Measurements from ENCODE around the gene ZFP1.

The ZFP1 gene

DNA sequence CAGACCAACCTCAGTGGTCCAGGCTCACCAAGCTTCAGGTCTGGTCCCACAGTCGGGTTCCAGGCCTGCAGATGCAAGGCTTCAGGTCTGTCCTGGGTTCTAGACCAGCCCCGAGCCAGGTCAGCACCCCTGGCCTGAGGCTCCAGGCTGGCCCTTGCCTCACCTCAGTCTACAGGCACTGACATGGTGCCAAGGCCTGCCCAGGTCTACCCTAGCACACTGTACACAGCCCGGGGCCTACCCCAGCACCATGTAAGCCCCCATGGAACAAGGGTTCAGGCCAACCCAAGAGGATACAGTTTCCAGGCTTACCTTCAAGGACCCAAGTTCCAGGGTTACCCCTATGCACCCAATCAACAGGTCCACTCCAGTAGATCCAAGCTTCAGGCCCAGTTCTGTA, 26.8 kb downstream of the ZFP1 start:
- TF ChIP-seq, protein P1, sequence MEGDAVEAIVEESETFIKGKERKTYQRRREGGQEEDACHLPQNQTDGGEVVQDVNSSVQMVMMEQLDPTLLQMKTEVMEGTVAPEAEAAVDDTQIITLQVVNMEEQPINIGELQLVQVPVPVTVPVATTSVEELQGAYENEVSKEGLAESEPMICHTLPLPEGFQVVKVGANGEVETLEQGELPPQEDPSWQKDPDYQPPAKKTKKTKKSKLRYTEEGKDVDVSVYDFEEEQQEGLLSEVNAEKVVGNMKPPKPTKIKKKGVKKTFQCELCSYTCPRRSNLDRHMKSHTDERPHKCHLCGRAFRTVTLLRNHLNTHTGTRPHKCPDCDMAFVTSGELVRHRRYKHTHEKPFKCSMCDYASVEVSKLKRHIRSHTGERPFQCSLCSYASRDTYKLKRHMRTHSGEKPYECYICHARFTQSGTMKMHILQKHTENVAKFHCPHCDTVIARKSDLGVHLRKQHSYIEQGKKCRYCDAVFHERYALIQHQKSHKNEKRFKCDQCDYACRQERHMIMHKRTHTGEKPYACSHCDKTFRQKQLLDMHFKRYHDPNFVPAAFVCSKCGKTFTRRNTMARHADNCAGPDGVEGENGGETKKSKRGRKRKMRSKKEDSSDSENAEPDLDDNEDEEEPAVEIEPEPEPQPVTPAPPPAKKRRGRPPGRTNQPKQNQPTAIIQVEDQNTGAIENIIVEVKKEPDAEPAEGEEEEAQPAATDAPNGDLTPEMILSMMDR (conservative IDR thresholded peaks at IDR 0.05; ENCODE audit: low read depth, low read length), result no peak
- H3K79me2 ChIP-seq (ENCODE audit: insufficient read depth, low read depth), result no peaks in the 10 kb centered on the region
- H3K4me1 ChIP-seq (ENCODE audit: low read depth, poor library complexity, severe bottlenecking), result no peaks in the 10 kb centered on the region
- H3K9ac ChIP-seq, result no peak overlapping the region
- no peak overlapping the region for H3K4me2 ChIP-seq
- no peaks in the 10 kb centered on the region for H3K36me3 ChIP-seq (ENCODE audit: insufficient read depth)
- H3K27ac ChIP-seq, result no peak overlapping the region
- H4K20me1 ChIP-seq (ENCODE audit: insufficient read depth), result no peaks in the 10 kb centered on the region
- H3K27me3 ChIP-seq (ENCODE audit: insufficient read depth, low read depth), result no peaks in the 10 kb centered on the region
- H3K4me3 ChIP-seq (IDR thresholded peaks at IDR 0.05; ENCODE audit: insufficient read depth, low read depth, low read length), result no peak overlapping the region
- no peak overlapping the region for H2AFZ ChIP-seq (ENCODE audit: low read depth)

DNA sequence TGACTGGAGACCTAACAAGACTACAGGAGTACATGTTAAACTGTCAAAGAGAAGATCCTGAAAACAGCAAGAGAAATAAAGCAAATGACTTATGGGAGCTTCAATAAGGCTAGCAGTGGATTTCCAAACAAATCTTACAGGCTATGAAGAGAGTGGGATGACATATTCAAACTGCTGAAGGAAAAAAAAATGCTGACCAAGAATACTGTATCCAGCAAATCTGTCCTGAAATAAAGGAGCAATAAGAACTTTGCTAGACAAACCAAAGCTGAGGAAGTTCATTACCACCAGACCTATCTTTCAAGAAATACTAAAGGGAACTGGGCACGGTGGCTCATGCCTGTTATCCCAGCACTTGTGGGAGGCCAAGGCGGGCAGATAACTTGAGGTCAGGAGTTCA, 28.6 kb downstream of the ZFP1 start:
- Histone ChIP-seq H2AFZ (ENCODE audit: low read depth) (no peak overlapping the region), H3K9ac (no peak overlapping the region), H3K36me3 (ENCODE audit: insufficient read depth) (no peaks in the 10 kb centered on the region), H3K4me1 (ENCODE audit: low read depth, poor library complexity, severe bottlenecking) (no peaks in the 10 kb centered on the region), H3K4me3 (IDR thresholded peaks at IDR 0.05; ENCODE audit: insufficient read depth, low read depth, low read length) (no peak overlapping the region), H3K79me2 (ENCODE audit: insufficient read depth, low read depth) (no peaks in the 10 kb centered on the region), H3K27ac (no peak overlapping the region), H3K27me3 (ENCODE audit: insufficient read depth, low read depth) (no peaks in the 10 kb centered on the region), H4K20me1 (ENCODE audit: insufficient read depth) (no peaks in the 10 kb centered on the region), H3K4me2 (no peak overlapping the region)
- TF ChIP-seq, protein P1 (conservative IDR thresholded peaks at IDR 0.05; ENCODE audit: low read depth, low read length), result no peak

DNA sequence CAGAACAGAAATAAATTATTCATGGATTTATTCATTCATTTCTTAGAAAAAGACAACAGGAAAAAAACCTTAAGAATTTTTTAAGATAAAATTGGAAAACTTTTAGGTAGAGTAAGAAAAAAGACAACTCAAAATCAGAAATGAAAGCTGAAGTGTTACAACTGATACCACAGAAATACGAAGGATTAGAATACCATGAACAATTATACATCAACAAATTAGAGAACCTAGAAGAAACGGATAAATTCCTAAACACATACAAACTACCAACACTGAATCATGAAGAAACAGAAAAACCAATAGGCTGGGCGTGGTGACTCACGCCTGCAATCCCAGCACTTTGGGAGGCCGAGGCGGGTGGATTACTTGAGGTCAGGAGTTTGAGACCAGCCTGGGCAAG, 30.9 kb downstream of the ZFP1 start:
- H3K4me2 ChIP-seq, result no peak overlapping the region

DNA sequence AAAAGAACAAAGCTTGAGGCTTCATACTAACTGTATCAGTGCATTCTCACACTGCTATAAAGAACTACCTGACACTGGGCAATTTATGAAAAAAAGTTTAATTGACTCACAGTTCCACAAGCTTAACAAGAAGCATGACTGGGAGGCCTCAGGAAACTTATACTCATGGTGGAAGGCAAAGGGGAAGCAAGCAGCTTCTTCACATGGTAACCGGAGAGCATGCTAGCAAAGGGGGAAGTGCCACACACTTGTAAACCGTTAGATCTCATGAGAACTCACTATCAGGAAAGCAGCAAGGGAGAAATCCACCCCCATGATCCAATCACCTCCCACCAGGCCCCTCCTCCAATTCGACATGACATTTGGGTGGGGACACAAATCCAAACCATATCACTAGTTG, 33.3 kb downstream of the ZFP1 start:
- TF ChIP-seq, protein P1 (conservative IDR thresholded peaks at IDR 0.05; ENCODE audit: low read depth, low read length), result no peak
- Histone ChIP-seq H4K20me1 (ENCODE audit: insufficient read depth) (no peaks in the 10 kb centered on the region), H3K4me1 (ENCODE audit: low read depth, poor library complexity, severe bottlenecking) (no peaks in the 10 kb centered on the region), H3K27me3 (ENCODE audit: insufficient read depth, low read depth) (no peaks in the 10 kb centered on the region), H3K27ac (no peak overlapping the region), H3K4me3 (IDR thresholded peaks at IDR 0.05; ENCODE audit: insufficient read depth, low read depth, low read length) (no peak overlapping the region), H2AFZ (ENCODE audit: low read depth) (no peak overlapping the region), H3K4me2 (no peak overlapping the region), H3K9ac (no peak overlapping the region), H3K79me2 (ENCODE audit: insufficient read depth, low read depth) (no peaks in the 10 kb centered on the region), H3K36me3 (ENCODE audit: insufficient read depth) (no peaks in the 10 kb centered on the region)

More for the DNA sequence above, 30.9 kb downstream of the ZFP1 start:
- TF ChIP-seq, protein P1 (conservative IDR thresholded peaks at IDR 0.05; ENCODE audit: low read depth, low read length), result no peak
- Histone ChIP-seq H3K79me2 (ENCODE audit: insufficient read depth, low read depth) (no peaks in the 10 kb centered on the region), H3K4me3 (IDR thresholded peaks at IDR 0.05; ENCODE audit: insufficient read depth, low read depth, low read length) (no peak overlapping the region), H3K27me3 (ENCODE audit: insufficient read depth, low read depth) (no peaks in the 10 kb centered on the region), H3K9ac (no peak overlapping the region), H4K20me1 (ENCODE audit: insufficient read depth) (no peaks in the 10 kb centered on the region), H3K36me3 (ENCODE audit: insufficient read depth) (no peaks in the 10 kb centered on the region), H3K27ac (no peak overlapping the region), H2AFZ (ENCODE audit: low read depth) (no peak overlapping the region), H3K4me1 (ENCODE audit: low read depth, poor library complexity, severe bottlenecking) (no peaks in the 10 kb centered on the region)

Data from KMS-11 (cell line).